Epithelial cell of esophagus (primary cell): ENCODE measurements around the gene HDGFL1.
A peak's percentile ranks its signal among the peaks of the same experiment; 100 is the strongest.

Experiments used
- DNase-seq: peaks from one replicate; pipeline ENCODE4 v3.0.0; 2010; ENCODE audit warnings: low read depth
- H3K4me3 ChIP-seq: 2 replicates; pipeline ENCODE4 v1.5.1; 2011; ENCODE audit warnings: mild to moderate bottlenecking, low read length, control low read depth
- CTCF ChIP-seq: IDR thresholded peaks from 2 replicates; pipeline ENCODE4 v1.5.1; 2011; ENCODE audit warnings: low read depth, mild to moderate bottlenecking, low read length, control low read depth, inconsistent platforms; ENCODE audit not compliant: insufficient read depth; ENCODE audit errors: missing control alignments

Gene HDGFL1

GRCh38 chr6:22583927-22584326 lies 14.6 kb downstream of the HDGFL1 start:
- TF ChIP-seq CTCF = no peak
- DNase-seq = no peak
- H3K4me3 ChIP-seq = no peak overlapping the region

- no peak for DNase-seq
- no peak for TF ChIP-seq CTCF
- H3K4me3 ChIP-seq = no peak overlapping the region
These were observed 19.8 kb downstream of the HDGFL1 start for GRCh38 chr6:22589118-22589517.

- no peak for DNase-seq
- TF ChIP-seq CTCF = no peak
These were observed 21.1 kb downstream of the HDGFL1 start for GRCh38 chr6:22590423-22590822.

GRCh38 chr6:22593895-22594294 lies 24.5 kb downstream of the HDGFL1 start:
- TF ChIP-seq CTCF = no peak
- DNase-seq = no peak
- no peak overlapping the region for H3K4me3 ChIP-seq

More at GRCh38 chr6:22590423-22590822, 21.1 kb downstream of the HDGFL1 start:
- no peak overlapping the region for H3K4me3 ChIP-seq

GRCh38 chr6:22596011-22596410 lies 26.6 kb downstream of the HDGFL1 start:
- peak; percentile 86 for DNase-seq

GRCh38 chr6:22598339-22598738 lies 29.0 kb downstream of the HDGFL1 start:
- H3K4me3 ChIP-seq = no peak overlapping the region
- TF ChIP-seq CTCF = no peak
- no peak for DNase-seq

More at GRCh38 chr6:22596011-22596410, 26.6 kb downstream of the HDGFL1 start:
- no peak for TF ChIP-seq CTCF
- no peak overlapping the region for H3K4me3 ChIP-seq

GRCh38 chr6:22600059-22600458 lies 30.7 kb downstream of the HDGFL1 start:
- H3K4me3 ChIP-seq = no peak overlapping the region
- no peak for DNase-seq
- no peak for TF ChIP-seq CTCF
